Measurements from ENCODE around the gene PTPRC.
A peak's percentile ranks its signal among the peaks of the same experiment; 100 is the strongest.

Gene PTPRC

DNA sequence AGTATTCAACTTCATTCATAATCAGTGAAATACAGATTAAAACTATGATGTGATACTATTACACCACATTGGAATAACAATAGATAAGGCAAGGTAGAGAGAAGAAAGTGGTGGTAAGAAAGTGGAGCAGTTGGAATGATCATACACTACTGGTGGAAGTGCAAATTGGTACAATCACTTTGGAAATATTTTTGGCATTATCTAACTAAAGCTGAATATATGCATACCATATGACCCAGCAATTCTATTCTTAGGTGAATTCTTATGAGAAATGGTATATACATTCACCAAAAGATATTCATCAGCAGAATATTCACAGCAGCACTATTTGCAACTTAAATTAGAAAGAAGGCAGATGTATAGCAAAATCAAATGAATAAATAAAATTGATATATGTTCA is 21.4 kb upstream of the PTPRC start:
- H3K4me1 ChIP-seq (ENCODE audit: low read depth, poor library complexity, severe bottlenecking): peaks cover 46% of the 10 kb centered on the region
- H2AFZ ChIP-seq (ENCODE audit: low read depth): no peak overlapping the region
- TF ChIP-seq, protein P1, sequence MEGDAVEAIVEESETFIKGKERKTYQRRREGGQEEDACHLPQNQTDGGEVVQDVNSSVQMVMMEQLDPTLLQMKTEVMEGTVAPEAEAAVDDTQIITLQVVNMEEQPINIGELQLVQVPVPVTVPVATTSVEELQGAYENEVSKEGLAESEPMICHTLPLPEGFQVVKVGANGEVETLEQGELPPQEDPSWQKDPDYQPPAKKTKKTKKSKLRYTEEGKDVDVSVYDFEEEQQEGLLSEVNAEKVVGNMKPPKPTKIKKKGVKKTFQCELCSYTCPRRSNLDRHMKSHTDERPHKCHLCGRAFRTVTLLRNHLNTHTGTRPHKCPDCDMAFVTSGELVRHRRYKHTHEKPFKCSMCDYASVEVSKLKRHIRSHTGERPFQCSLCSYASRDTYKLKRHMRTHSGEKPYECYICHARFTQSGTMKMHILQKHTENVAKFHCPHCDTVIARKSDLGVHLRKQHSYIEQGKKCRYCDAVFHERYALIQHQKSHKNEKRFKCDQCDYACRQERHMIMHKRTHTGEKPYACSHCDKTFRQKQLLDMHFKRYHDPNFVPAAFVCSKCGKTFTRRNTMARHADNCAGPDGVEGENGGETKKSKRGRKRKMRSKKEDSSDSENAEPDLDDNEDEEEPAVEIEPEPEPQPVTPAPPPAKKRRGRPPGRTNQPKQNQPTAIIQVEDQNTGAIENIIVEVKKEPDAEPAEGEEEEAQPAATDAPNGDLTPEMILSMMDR (conservative IDR thresholded peaks at IDR 0.05; ENCODE audit: low read depth, low read length): no peak
- no peaks in the 10 kb centered on the region for H4K20me1 ChIP-seq (ENCODE audit: insufficient read depth)
- H3K9ac ChIP-seq: no peak overlapping the region
- no peaks in the 10 kb centered on the region for H3K79me2 ChIP-seq (ENCODE audit: insufficient read depth, low read depth)
- H3K4me3 ChIP-seq (IDR thresholded peaks at IDR 0.05; ENCODE audit: insufficient read depth, low read depth, low read length): no peak overlapping the region
- H3K36me3 ChIP-seq (ENCODE audit: insufficient read depth): no peaks in the 10 kb centered on the region; the same call in 1 of the 2 replicates
- H3K4me2 ChIP-seq: no peak overlapping the region
- H3K27ac ChIP-seq: no peak overlapping the region
- H3K27me3 ChIP-seq (ENCODE audit: insufficient read depth, low read depth): no peaks in the 10 kb centered on the region

DNA sequence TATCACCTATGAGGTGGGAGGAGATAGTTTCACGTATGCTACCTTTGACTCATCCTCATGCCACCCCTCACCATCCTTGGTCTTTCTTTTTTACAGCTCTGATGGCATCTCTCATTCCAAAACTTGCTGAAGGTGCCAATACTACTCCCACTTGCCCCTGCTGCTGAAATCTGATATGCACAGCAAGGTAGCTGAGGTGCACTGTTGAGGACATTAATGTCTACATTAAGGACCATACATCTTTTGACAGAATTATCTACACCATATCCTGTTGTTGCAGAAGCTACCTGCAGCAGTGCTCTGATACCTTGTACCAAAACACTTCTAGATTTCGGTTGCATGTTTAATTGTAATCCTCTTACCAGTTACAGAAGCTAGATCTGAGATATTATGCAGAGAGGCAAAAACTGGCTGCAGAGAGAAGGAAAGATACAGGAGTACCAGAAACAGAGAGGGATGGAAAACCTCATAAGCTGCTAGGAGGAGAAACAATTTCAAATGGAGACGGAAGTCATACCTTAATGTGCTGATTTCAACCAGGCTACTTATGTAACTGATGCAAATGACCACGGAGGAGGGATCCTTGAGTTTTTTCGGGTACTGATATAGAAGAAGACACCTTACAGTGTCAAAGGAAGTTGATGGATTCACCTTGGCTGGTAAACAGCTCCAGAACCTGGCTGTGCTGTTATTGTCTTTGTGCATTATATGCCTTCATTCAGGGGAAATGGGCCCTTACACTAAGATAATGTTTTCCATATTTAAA is 19.3 kb upstream of the PTPRC start:
- TF ChIP-seq, protein P1 (conservative IDR thresholded peaks at IDR 0.05; ENCODE audit: low read depth, low read length): no peak
- H3K79me2 ChIP-seq (ENCODE audit: insufficient read depth, low read depth): no peaks in the 10 kb centered on the region
- no peak overlapping the region for H3K9ac ChIP-seq
- H2AFZ ChIP-seq (ENCODE audit: low read depth): no peak overlapping the region
- no peak overlapping the region for H3K4me2 ChIP-seq
- no peaks in the 10 kb centered on the region for H4K20me1 ChIP-seq (ENCODE audit: insufficient read depth)
- peaks cover 50% of the 10 kb centered on the region for H3K4me1 ChIP-seq (ENCODE audit: low read depth, poor library complexity, severe bottlenecking)
- H3K4me3 ChIP-seq (IDR thresholded peaks at IDR 0.05; ENCODE audit: insufficient read depth, low read depth, low read length): no peak overlapping the region
- no peaks in the 10 kb centered on the region for H3K27me3 ChIP-seq (ENCODE audit: insufficient read depth, low read depth)
- no peaks in the 10 kb centered on the region; the same call in 1 of the 2 replicates for H3K36me3 ChIP-seq (ENCODE audit: insufficient read depth)
- no peak overlapping the region for H3K27ac ChIP-seq

DNA sequence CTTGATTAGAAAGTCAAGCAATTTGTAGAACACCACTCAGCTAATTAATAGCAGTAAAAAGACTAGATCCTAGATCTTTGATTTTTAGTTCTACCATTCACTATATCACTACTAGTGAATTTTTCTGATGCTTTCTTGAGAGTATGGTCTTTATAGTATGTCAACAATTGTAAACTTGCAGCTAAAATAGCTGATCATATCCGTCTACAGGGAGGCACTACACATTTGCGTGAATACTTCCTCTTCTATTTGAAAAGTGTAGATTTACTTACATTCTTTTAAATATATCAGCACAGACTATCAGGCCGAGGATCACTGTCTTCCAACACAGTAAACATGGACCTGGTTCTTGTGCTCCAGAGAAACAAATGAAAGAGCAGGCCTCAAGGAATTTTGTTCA is 18.6 kb upstream of the PTPRC start:
- peaks cover 57% of the 10 kb centered on the region for H3K4me1 ChIP-seq (ENCODE audit: low read depth, poor library complexity, severe bottlenecking)
- no peak overlapping the region for H3K9ac ChIP-seq
- no peaks in the 10 kb centered on the region for H4K20me1 ChIP-seq (ENCODE audit: insufficient read depth)
- H3K36me3 ChIP-seq (ENCODE audit: insufficient read depth): no peaks in the 10 kb centered on the region; the same call in 1 of the 2 replicates
- no peak overlapping the region for H2AFZ ChIP-seq (ENCODE audit: low read depth)
- TF ChIP-seq, protein P1 (conservative IDR thresholded peaks at IDR 0.05; ENCODE audit: low read depth, low read length): no peak
- H3K27ac ChIP-seq: no peak overlapping the region
- no peak overlapping the region for H3K4me2 ChIP-seq
- H3K4me3 ChIP-seq (IDR thresholded peaks at IDR 0.05; ENCODE audit: insufficient read depth, low read depth, low read length): no peak overlapping the region
- H3K79me2 ChIP-seq (ENCODE audit: insufficient read depth, low read depth): no peaks in the 10 kb centered on the region
- H3K27me3 ChIP-seq (ENCODE audit: insufficient read depth, low read depth): no peaks in the 10 kb centered on the region

DNA sequence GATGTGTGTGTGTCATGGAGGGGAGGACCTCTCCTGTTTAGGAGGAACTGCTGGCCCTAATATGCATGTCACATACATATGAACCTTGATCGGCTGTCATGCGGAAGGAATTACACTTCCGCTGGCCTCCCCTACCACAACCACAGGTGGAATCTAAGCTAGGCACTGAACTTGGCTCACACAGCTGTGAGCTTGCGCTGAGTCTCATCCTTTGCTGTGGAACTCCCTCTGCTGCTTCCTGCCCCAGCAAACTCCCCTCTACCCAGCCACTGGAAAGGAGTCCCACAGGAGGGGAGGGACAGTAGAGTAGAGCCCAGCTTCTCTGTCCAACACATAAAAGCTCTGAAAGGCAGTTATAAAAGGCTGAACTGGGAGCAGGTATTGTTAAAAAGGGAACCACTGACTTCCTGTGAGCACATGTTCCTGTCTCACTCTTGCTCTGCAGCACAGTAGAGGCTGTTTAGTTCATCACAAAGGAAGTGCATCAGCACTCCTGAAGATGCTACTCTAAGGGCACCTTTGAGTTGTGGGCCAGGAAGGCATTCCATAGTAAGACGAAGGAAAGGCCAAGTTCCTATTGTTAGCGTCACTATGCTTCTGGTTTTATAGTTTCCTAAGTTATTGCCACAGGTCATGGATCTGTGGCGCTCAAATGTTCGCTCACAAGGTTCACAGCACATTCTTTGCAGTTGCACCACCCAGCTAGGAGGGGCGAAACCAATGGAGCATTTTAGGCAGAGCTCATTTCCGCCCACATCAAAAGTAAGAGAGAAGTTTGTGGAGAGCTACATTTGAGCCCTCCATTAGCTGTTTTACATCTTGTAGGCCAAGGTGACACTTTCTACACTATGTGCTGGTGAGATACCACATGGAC is 17.7 kb upstream of the PTPRC start:
- Histone ChIP-seq H4K20me1 (ENCODE audit: insufficient read depth) (no peaks in the 10 kb centered on the region), H3K79me2 (ENCODE audit: insufficient read depth, low read depth) (no peaks in the 10 kb centered on the region), H3K27me3 (ENCODE audit: insufficient read depth, low read depth) (no peaks in the 10 kb centered on the region), H3K4me1 (ENCODE audit: low read depth, poor library complexity, severe bottlenecking) (peaks cover 67% of the 10 kb centered on the region), H3K36me3 (ENCODE audit: insufficient read depth) (no peaks in the 10 kb centered on the region; the same call in 1 of the 2 replicates), H3K4me2 (peak overlapping the region; percentile 13; the same call in 1 of the 2 replicates), H3K27ac (no peak overlapping the region), H3K4me3 (IDR thresholded peaks at IDR 0.05; ENCODE audit: insufficient read depth, low read depth, low read length) (no peak overlapping the region), H2AFZ (ENCODE audit: low read depth) (peak overlapping the region; percentile 63), H3K9ac (no peak overlapping the region)
- TF ChIP-seq, protein P1 (conservative IDR thresholded peaks at IDR 0.05; ENCODE audit: low read depth, low read length): no peak

All from KMS-11 (cell line).